ENCODE results near the gene RBP3. TPM values are rescaled to one million over a fixed set of nuclear protein-coding genes. Genes with fewer than 3 reads are reported as not detected.

Gene RBP3
- total RNA-seq, 1 experiment from 2014 or later, result not detected

GRCh38 chr10:47402641-47403301 lies 54.6 kb downstream of the RBP3 start:
- TF ChIP-seq CTCF (conservative IDR thresholded peaks at IDR 0.05), result no peak
- H3K4ac ChIP-seq (ENCODE audit: low read depth, low read length), result no peak overlapping the region
- H2BK120ac ChIP-seq (ENCODE audit: low read depth, low read length, poor library complexity, severe bottlenecking), result no peak overlapping the region
- H3K27me3 ChIP-seq (ENCODE audit: insufficient read depth, low read length), result no peaks in the 10 kb centered on the region
- Mint-ChIP-seq H3K27ac (peak overlapping the region; percentile 11 to 82 (median 52); a peak in 2 of 7 replicates), H3K36me3 (ENCODE audit: insufficient read depth in 1 of 3, low read depth in 3 of 3) (no peaks in the 10 kb centered on the region; a peak in 1 of 7 replicates), H3K4me3 (no peak overlapping the region; a peak in 1 of 5 replicates), H3K9me3 (no peaks in the 10 kb centered on the region; a peak in 1 of 5 replicates), H3K4me1 (peaks cover 28 to 29% of the 10 kb centered on the region in 2 experiments), H3K27me3 (ENCODE audit: low read depth) (peaks cover 24% of the 10 kb centered on the region)
- no peak overlapping the region for H3K23ac ChIP-seq (ENCODE audit: insufficient read length, low read depth, low read length)
- H3K9ac ChIP-seq (ENCODE audit: extremely low read depth, insufficient read length, low read length), result no peak overlapping the region
- H2BK12ac ChIP-seq (ENCODE audit: insufficient read length, low read depth, low read length), result no peak overlapping the region
- H2BK20ac ChIP-seq (ENCODE audit: low read depth, low read length, poor library complexity, severe bottlenecking), result no peak overlapping the region
- H3K4me1 ChIP-seq (ENCODE audit: insufficient read depth, low read length), result peaks cover 4% of the 10 kb centered on the region; the same call in 1 of the 2 replicates
- no peak overlapping the region for H4K91ac ChIP-seq (ENCODE audit: insufficient read length, low read depth, low read length)
- no peak overlapping the region for H4K5ac ChIP-seq (ENCODE audit: insufficient read length, low read depth, low read length)
- H3K14ac ChIP-seq (ENCODE audit: insufficient read depth, low read length), result no peak overlapping the region
- H4K20me1 ChIP-seq (ENCODE audit: control insufficient read depth, insufficient read depth, insufficient read length), result no peaks in the 10 kb centered on the region
- DNase-seq, result peak; percentile 84
- no peak overlapping the region for H3K27ac ChIP-seq (ENCODE audit: insufficient read length, low read depth, low read length)
- H4K8ac ChIP-seq (replicated peaks; ENCODE audit: insufficient read length, low read depth, low read length), result no peak overlapping the region
- no peak overlapping the region for H3K18ac ChIP-seq (ENCODE audit: insufficient read length, low read depth, low read length)
- H3K4me2 ChIP-seq (ENCODE audit: insufficient read depth, insufficient read length, low read length), result no peak overlapping the region
- H3K79me2 ChIP-seq (ENCODE audit: insufficient read depth, low read length), result no peaks in the 10 kb centered on the region
- no peaks in the 10 kb centered on the region for H3K79me1 ChIP-seq (ENCODE audit: insufficient read depth, low read depth, low read length, poor library complexity, severe bottlenecking)
- H2BK15ac ChIP-seq (ENCODE audit: low read depth, low read length), result no peak overlapping the region
- H2AFZ ChIP-seq (ENCODE audit: low read length), result no peak overlapping the region
- no CpG with 5 or more reads among the region's 4 CpGs for WGBS (ENCODE audit: extremely low coverage, insufficient read length, low lambda C conversion rate)
- no peak overlapping the region for H2BK5ac ChIP-seq (ENCODE audit: insufficient read length, low read length)
- no peak overlapping the region for H3K56ac ChIP-seq (ENCODE audit: insufficient read length, low read depth, low read length)
- no peak overlapping the region for H3T11ph ChIP-seq (ENCODE audit: low read length)
- no peak overlapping the region for H2AK5ac ChIP-seq (ENCODE audit: insufficient read length, low read length)
- no peaks in the 10 kb centered on the region for H3K9me3 ChIP-seq (ENCODE audit: control insufficient read depth, low read depth, low read length)
- H3K23me2 ChIP-seq (ENCODE audit: insufficient read length, low read depth, low read length, poor library complexity, severe bottlenecking), result no peaks in the 10 kb centered on the region
